Measurements from ENCODE around the gene AK1. TPM values are rescaled to one million over a fixed set of nuclear protein-coding genes. Genes with fewer than 3 reads are reported as not detected.

AK1 gene
- total and polyA plus RNA-seq, 9 of the 15 experiments (the other 6 are each of a cell fraction or from before 2014, with no cell fraction given): 10.1 to 71.8 (median 39.0) TPM

DNA sequence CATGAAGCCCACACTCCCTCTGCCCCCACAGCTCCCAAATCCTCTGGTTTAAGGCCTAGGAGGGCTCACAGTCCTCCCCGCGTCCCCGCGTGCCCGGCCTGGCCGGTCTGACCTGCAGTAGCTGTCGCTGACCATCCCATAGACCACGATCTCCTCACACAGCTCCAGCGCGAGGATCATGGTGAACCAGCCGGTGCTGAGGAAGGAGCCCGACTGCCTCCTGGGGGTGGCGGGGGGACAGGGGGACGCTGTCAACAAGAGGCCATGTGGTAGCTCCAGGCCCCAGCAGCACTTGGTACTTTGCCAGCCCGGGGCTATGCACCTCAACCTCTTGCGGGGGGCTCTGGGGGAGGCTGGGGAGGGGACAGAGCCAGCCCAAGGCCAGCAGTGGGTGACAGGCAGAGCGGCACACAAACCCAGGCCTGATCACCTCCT, 32.4 kb upstream of the AK1 start:
- no peak overlapping the region for H3K4me2 ChIP-seq (ENCODE audit: insufficient read depth, low read length)
- ChIA-PET POLR2A (interaction anchor here (0.7 to 2.0 kb wide), 3 partner anchors 12 to 511 kb away, joined by 3 to 8 read pairs (median 4); no protein-coding TSS in a partner anchor), CTCF (ENCODE audit: low intra/inter-chr PET ratio) (no interaction called here)
- peaks cover 20 to 48% of the 10 kb centered on the region in 2 experiments for H3K4me1 ChIP-seq (replicated peaks in 1 of 2; ENCODE audit: control insufficient read depth in 2 of 2, insufficient read depth in 2 of 2, low read length in 2 of 2)
- TF ChIP-seq, protein P1, sequence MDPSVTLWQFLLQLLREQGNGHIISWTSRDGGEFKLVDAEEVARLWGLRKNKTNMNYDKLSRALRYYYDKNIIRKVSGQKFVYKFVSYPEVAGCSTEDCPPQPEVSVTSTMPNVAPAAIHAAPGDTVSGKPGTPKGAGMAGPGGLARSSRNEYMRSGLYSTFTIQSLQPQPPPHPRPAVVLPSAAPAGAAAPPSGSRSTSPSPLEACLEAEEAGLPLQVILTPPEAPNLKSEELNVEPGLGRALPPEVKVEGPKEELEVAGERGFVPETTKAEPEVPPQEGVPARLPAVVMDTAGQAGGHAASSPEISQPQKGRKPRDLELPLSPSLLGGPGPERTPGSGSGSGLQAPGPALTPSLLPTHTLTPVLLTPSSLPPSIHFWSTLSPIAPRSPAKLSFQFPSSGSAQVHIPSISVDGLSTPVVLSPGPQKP (CRISPR knock-in tag; IDR thresholded peaks at IDR 0.05): no peak
- TF ChIP-seq ELF4 (CRISPR knock-in tag; IDR thresholded peaks at IDR 0.05) (no peak), GATA2 (CRISPR knock-in tag; IDR thresholded peaks at IDR 0.05) (no peak), TEAD1 (CRISPR knock-in tag; IDR thresholded peaks at IDR 0.05) (no peak), BMI1 (IDR thresholded peaks at IDR 0.05; ENCODE audit: low read length) (no peak), RBFOX2 (IDR thresholded peaks at IDR 0.05; ENCODE audit: low read depth, low read length) (peak; percentile 56), DPF2 (IDR thresholded peaks at IDR 0.05) (no peak)
- TF ChIP-seq, protein P2, sequence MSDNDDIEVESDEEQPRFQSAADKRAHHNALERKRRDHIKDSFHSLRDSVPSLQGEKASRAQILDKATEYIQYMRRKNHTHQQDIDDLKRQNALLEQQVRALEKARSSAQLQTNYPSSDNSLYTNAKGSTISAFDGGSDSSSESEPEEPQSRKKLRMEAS (CRISPR knock-in tag; IDR thresholded peaks at IDR 0.05): 0 out of 2 replicates have a peak, but pooled peaks have one; percentile 19
- TF ChIP-seq, protein P3, sequence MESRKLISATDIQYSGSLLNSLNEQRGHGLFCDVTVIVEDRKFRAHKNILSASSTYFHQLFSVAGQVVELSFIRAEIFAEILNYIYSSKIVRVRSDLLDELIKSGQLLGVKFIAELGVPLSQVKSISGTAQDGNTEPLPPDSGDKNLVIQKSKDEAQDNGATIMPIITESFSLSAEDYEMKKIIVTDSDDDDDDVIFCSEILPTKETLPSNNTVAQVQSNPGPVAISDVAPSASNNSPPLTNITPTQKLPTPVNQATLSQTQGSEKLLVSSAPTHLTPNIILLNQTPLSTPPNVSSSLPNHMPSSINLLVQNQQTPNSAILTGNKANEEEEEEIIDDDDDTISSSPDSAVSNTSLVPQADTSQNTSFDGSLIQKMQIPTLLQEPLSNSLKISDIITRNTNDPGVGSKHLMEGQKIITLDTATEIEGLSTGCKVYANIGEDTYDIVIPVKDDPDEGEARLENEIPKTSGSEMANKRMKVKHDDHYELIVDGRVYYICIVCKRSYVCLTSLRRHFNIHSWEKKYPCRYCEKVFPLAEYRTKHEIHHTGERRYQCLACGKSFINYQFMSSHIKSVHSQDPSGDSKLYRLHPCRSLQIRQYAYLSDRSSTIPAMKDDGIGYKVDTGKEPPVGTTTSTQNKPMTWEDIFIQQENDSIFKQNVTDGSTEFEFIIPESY (CRISPR knock-in tag; IDR thresholded peaks at IDR 0.05): peak; percentile 93
- TF ChIP-seq, protein P4, sequence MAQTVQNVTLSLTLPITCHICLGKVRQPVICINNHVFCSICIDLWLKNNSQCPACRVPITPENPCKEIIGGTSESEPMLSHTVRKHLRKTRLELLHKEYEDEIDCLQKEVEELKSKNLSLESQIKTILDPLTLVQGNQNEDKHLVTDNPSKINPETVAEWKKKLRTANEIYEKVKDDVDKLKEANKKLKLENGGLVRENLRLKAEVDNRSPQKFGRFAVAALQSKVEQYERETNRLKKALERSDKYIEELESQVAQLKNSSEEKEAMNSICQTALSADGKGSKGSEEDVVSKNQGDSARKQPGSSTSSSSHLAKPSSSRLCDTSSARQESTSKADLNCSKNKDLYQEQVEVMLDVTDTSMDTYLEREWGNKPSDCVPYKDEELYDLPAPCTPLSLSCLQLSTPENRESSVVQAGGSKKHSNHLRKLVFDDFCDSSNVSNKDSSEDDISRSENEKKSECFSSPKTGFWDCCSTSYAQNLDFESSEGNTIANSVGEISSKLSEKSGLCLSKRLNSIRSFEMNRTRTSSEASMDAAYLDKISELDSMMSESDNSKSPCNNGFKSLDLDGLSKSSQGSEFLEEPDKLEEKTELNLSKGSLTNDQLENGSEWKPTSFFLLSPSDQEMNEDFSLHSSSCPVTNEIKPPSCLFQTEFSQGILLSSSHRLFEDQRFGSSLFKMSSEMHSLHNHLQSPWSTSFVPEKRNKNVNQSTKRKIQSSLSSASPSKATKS (CRISPR knock-in tag; IDR thresholded peaks at IDR 0.05): no peak
- H3K36me3 ChIP-seq (ENCODE audit: control insufficient read depth, insufficient read depth, low read length): peaks cover 58% of the 10 kb centered on the region; the same call in 2 of the 3 replicates
- no TSS peak for BruUV-seq (replicated peaks)
- in situ Hi-C loops (cut with MboI) (loop anchor here (5.0 to 25.0 kb wide), 2 partner anchors 33 to 973 kb away; partner anchors contain the start of gene AK1), intact Hi-C loops (cut with micrococcal nuclease) (loop anchor here (10.0 kb wide), 1 partner anchor 405 kb away; no protein-coding TSS in a partner anchor)
- peak overlapping the region in 1 of 2 experiments; percentile 78; a peak in 1 of 4 replicates for H3K9ac ChIP-seq (ENCODE audit: insufficient read depth in 1 of 2, low read depth in 2 of 2, low read length in 2 of 2)
- H3K4me3 ChIP-seq: no peak overlapping the region
- H3K79me2 ChIP-seq (ENCODE audit: control insufficient read depth, insufficient read depth, low read length): no peaks in the 10 kb centered on the region
- ATAC-seq: no peak
- no peak for FAIRE-seq
- H3K27me3 ChIP-seq (ENCODE audit: control insufficient read depth in 2 of 2, insufficient read depth in 2 of 2, low read length in 2 of 2): no peaks in the 10 kb centered on the region
- 87% methylated on average over 10 of the region's 17 CpGs for WGBS (ENCODE audit: insufficient coverage, low coverage, missing lambda C conversion rate)
- H3K9me3 ChIP-seq (replicated peaks; ENCODE audit: control insufficient read depth, insufficient read depth, low read depth, low read length): no peaks in the 10 kb centered on the region
- no peak overlapping the region for H2AFZ ChIP-seq (ENCODE audit: low read depth, low read length)
- DNase-seq (ENCODE audit: extremely low read depth in 1 of 4, low spot score in 3 of 4): no peak
- no peaks in the 10 kb centered on the region for H3K9me1 ChIP-seq (ENCODE audit: control insufficient read depth, insufficient read depth, low read length)
- no peaks in the 10 kb centered on the region for H4K20me1 ChIP-seq (replicated peaks; ENCODE audit: control insufficient read depth, insufficient read depth, low read length)
- no peak overlapping the region for H3K27ac ChIP-seq (ENCODE audit: extremely low read depth, low read depth, low read length)
